ENCODE measurements around the gene TSKU.

DNA sequence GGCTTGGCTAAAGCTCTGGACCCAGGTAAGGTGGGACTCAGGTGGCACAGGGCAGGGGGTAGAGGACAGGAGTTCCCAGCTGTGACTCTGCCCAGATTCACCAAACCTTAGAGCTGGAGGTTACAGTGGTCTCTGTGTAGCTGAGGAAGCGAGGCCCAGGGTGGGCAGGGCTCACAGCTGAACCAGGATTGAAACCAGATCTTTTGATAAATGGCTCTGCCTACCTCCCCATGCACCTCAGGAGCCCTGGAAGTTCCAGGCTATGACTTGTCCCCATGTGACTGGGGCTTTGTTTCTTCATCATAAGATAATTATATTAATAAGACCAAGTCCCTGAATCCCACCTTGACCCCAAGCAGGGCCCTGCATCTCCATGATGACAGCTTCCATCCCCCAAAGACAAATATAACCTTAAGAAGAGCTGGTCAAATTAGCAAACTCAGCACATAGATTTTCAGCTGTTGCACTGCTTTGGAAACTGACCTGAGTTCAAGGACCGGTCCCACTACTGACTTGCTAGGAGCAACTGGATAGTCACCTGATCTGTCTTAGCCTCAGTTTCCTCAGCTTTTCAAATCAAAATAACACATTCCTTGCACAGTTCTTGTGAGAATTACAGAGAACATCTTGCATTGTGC is 21.3 kb upstream of the TSKU start:
- TF ChIP-seq, protein P1, sequence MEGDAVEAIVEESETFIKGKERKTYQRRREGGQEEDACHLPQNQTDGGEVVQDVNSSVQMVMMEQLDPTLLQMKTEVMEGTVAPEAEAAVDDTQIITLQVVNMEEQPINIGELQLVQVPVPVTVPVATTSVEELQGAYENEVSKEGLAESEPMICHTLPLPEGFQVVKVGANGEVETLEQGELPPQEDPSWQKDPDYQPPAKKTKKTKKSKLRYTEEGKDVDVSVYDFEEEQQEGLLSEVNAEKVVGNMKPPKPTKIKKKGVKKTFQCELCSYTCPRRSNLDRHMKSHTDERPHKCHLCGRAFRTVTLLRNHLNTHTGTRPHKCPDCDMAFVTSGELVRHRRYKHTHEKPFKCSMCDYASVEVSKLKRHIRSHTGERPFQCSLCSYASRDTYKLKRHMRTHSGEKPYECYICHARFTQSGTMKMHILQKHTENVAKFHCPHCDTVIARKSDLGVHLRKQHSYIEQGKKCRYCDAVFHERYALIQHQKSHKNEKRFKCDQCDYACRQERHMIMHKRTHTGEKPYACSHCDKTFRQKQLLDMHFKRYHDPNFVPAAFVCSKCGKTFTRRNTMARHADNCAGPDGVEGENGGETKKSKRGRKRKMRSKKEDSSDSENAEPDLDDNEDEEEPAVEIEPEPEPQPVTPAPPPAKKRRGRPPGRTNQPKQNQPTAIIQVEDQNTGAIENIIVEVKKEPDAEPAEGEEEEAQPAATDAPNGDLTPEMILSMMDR (conservative IDR thresholded peaks at IDR 0.05): no peak
- no peak for TF ChIP-seq EZH2 (IDR thresholded peaks at IDR 0.05; ENCODE audit: low read depth)
